Measurements from ENCODE around the gene TBX15.
"Not testable (repeated sequence)": the region's sequence is repeated elsewhere in the genome, so short reads cannot be mapped to it uniquely, and the experiment has no call there.

Gene TBX15

DNA sequence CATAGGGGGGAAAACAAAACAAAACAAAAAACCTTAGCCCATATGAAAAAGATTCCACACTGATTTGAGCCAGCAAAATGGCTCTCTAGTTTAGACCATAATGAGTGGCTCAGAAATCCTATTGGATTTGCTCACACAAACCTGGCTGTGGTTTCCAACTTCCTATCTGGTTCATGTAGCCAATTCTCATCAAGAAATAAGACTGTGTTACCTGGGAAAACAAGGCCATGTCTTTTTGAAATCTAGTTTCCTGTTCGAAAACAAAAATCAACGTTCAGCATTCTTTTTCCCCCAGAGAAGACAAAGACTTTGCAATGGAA lies 69.2 kb downstream of the TBX15 start:
- H3K4me3 ChIP-seq (replicated peaks; ENCODE audit: low read depth, low read length): no peak overlapping the region
- DNase-seq (ENCODE audit: extremely low read depth, low read depth): no peak
- no peak for TF ChIP-seq CTCF (IDR thresholded peaks at IDR 0.05; ENCODE audit: low read depth, low read length, missing control alignments)

DNA sequence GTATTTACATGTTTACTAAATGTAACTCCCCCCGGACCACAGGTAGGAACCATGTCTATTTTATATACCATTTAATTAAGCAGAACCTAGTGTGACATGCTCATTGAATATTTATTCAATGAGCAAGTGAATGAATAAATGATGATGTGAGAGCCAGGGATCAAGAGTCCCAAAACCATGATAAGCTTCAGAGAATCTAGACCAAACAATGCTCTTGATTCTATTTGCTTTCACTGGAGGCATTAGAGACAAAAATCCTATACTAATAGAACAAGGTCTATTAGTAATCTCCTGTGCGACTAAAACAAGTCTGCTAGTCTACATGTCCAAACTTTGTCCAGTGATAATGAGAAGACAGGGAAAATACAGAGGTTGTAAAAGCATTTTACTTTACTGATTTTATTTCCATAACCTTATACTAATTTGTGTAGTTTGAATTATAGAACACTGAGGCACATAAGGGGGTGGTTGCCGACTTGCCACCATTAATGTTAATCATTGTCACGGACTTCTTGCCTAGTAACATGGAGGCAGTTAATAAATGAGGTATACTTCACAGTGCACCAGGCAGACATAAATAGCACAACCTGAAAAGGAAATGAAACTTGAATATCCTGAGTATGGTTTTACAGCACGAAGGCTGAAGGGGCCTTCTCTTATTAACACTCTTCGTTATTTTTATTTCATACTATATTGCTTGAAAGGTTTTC lies 69.8 kb downstream of the TBX15 start:
- DNase-seq (ENCODE audit: extremely low read depth, low read depth): no peak
- H3K4me3 ChIP-seq (replicated peaks; ENCODE audit: low read depth, low read length): no peak overlapping the region
- no peak for TF ChIP-seq CTCF (IDR thresholded peaks at IDR 0.05; ENCODE audit: low read depth, low read length, missing control alignments)

- not testable (repeated sequence) for H3K4me3 ChIP-seq (replicated peaks; ENCODE audit: low read depth, low read length); DNase-seq (ENCODE audit: extremely low read depth, low read depth)
Observed at GRCh38 chr1:118916346-118916745, 71.8 kb downstream of the TBX15 start.

DNA sequence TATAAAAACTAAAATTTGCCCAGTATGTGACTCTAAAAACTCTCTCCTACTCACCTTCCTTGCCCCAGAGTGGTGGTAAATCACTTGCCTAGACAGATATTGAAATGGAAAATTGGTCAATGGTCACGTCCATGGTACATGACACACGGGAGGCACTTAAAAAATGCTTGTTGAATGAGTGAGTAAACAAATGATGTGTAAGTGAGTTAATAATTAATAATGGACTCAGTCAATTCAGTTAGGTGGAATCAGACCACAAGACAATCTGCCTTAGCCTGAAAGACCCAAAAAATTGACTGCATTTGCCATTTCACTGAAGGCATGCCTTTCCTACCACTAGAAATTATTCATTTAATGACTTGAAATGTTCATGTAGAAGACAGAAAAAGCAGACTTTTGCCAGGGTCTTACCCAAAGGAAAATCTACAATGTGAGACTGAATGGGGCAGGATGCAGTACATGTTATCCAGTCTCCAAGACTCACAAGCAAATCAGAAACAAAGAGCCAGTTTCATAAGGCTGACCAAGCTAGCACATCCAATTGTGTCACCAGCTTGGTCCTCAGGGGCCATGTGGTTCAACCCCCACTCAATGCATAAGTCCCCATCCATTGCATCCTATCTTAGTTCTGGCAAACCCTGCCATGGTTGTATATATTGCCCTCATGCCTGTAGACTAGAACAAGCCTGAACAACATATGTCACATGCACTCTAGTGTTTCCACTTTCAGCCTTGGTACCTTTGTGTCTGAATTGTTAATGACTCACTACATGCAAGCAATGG lies 73.6 kb downstream of the TBX15 start:
- H3K4me3 ChIP-seq (replicated peaks; ENCODE audit: low read depth, low read length): no peak overlapping the region

DNA sequence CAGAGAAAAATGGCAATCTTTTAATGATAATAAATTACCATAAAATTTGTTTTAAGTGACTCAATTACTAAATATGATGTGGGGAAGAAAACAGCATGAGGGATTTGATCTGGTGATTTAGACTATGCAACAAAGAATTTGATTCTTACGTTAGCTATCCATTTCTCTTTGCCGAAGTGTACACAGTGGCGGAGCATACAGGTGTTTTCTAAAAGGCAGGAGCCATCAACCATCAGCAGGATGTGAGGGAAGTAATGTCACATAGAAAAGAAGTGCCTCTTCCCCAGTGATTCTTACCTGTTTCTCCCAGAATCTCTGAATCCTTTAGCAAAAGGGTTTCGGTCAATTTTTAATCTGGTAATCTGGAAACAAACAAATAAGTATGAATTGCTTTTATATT lies 74.3 kb downstream of the TBX15 start:
- no peak for DNase-seq (ENCODE audit: extremely low read depth, low read depth)
- no peak overlapping the region for H3K4me3 ChIP-seq (replicated peaks; ENCODE audit: low read depth, low read length)
- TF ChIP-seq CTCF (IDR thresholded peaks at IDR 0.05; ENCODE audit: low read depth, low read length, missing control alignments): no peak

More for the DNA sequence above, 73.6 kb downstream of the TBX15 start:
- DNase-seq (ENCODE audit: extremely low read depth, low read depth): no peak
- no peak for TF ChIP-seq CTCF (IDR thresholded peaks at IDR 0.05; ENCODE audit: low read depth, low read length, missing control alignments)

DNA sequence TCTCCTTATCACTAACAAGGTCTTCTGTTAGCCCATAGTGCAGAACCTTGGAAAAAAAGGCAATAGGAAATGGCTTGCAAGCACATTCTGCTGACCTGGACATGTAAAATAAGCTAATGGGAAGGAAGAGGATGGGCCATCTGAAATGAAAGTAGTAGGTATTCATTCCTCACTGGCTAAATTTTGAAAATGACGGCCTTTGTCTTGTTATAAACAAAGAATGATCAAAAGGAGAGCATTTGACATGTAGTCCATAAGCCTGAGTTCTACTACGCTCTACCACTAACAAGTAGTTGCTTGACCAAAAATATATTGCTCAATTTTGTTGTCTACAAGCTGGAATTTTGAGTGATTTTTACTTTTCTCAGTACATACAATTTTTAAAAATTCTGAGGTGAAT lies 75.6 kb downstream of the TBX15 start:
- no peak for DNase-seq (ENCODE audit: extremely low read depth, low read depth)
- no peak overlapping the region for H3K4me3 ChIP-seq (replicated peaks; ENCODE audit: low read depth, low read length)
- no peak for TF ChIP-seq CTCF (IDR thresholded peaks at IDR 0.05; ENCODE audit: low read depth, low read length, missing control alignments)

DNA sequence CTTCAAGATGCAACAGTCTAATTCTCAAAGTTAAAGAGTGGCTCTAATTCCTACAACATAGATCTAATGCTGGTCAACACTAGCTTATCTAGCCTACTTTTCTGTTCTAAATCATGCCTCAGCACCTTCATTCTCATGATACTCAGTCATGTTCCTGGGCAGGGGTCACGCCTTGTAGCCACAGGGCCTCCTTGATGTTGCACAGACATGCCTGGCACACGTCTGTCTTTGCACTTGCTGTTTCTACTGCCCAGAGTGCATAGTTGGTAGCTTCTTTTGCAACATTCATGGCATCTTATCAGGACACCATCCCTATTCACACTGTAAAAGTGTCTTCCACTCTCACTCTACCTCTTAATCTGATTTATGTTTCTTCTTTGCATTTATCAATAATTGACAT lies 76.6 kb downstream of the TBX15 start:
- no peak for DNase-seq (ENCODE audit: extremely low read depth, low read depth)
- no peak for TF ChIP-seq CTCF (IDR thresholded peaks at IDR 0.05; ENCODE audit: low read depth, low read length, missing control alignments)

More for the DNA sequence above, 76.6 kb downstream of the TBX15 start:
- no peak overlapping the region for H3K4me3 ChIP-seq (replicated peaks; ENCODE audit: low read depth, low read length)

All from HFF-Myc (cell line).